ENCODE measurements around the gene FLYWCH2. TPM values are rescaled to one million over a fixed set of nuclear protein-coding genes. Genes with fewer than 3 reads are reported as not detected.

FLYWCH2 gene
- total and polyA plus RNA-seq, 2 of the 13 experiments (the other 11 are each of a cell fraction or from before 2014, with no cell fraction given) = 16.9 to 19.8 TPM

DNA sequence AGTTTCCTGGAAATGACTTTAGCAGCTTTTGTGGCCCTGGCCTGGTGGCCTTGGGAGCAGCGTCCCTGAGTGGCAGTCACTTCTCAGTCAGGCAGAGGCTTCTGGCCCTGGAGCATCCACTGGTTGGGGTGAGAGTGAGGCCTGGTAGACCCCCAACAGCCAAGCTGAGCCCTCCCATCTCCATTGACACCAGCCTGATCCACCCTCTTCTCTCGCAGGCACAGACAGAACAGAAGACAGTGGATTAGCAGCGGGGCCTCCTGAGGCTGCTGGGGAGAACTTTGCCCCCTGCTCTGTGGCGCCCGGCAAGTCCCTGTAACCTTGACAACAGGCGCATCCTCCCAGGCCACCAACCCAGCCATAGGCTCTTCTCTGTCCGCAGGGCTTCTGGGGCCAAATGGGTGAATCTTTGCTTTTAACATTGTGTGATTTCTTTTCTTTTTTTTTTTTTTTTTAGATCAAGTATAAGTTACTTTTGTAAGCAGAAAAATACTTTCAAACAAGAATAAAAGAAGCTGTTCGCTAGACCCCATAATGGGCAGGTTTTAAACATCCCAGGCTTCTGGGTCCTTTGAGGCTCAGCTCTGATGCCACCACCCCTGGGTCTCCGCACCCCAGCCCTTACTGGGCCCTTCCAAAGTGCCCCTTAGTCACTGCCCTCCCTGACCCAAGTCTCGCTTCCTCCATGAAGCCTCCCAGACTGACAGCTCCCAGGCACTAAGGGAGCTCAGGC lies 16.0 kb downstream of the FLYWCH2 start (continued):
- TF ChIP-seq MAZ (IDR thresholded peaks at IDR 0.05; ENCODE audit: borderline replicate concordance, low read depth, low read length) = no peak; the same call in 1 of the 2 replicates
- TF ChIP-seq MAZ (CRISPR knock-in tag; IDR thresholded peaks at IDR 0.05; ENCODE audit: low read depth) = 0 out of 2 replicates have a peak, but pooled peaks have one; percentile 17
- no peak for TF ChIP-seq SOX13 (IDR thresholded peaks at IDR 0.05)
- TF ChIP-seq SOX13 (CRISPR knock-in tag; conservative IDR thresholded peaks at IDR 0.05 in 1 of 2, IDR thresholded peaks at IDR 0.05 in 1 of 2) = 0 out of 4 replicates have a peak, but pooled peaks of 1 of the 2 experiments have one; percentile 14
- TF ChIP-seq ZIK1 (CRISPR knock-in tag; IDR thresholded peaks at IDR 0.05; ENCODE audit: borderline replicate concordance, low read depth) = no peak
- TF ChIP-seq, protein P1, sequence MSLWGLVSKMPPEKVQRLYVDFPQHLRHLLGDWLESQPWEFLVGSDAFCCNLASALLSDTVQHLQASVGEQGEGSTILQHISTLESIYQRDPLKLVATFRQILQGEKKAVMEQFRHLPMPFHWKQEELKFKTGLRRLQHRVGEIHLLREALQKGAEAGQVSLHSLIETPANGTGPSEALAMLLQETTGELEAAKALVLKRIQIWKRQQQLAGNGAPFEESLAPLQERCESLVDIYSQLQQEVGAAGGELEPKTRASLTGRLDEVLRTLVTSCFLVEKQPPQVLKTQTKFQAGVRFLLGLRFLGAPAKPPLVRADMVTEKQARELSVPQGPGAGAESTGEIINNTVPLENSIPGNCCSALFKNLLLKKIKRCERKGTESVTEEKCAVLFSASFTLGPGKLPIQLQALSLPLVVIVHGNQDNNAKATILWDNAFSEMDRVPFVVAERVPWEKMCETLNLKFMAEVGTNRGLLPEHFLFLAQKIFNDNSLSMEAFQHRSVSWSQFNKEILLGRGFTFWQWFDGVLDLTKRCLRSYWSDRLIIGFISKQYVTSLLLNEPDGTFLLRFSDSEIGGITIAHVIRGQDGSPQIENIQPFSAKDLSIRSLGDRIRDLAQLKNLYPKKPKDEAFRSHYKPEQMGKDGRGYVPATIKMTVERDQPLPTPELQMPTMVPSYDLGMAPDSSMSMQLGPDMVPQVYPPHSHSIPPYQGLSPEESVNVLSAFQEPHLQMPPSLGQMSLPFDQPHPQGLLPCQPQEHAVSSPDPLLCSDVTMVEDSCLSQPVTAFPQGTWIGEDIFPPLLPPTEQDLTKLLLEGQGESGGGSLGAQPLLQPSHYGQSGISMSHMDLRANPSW (CRISPR knock-in tag; IDR thresholded peaks at IDR 0.05; ENCODE audit: borderline replicate concordance) = no peak
- no peak for TF ChIP-seq ZNF383 (CRISPR knock-in tag; IDR thresholded peaks at IDR 0.05; ENCODE audit: borderline replicate concordance)
- TF ChIP-seq, protein P2, sequence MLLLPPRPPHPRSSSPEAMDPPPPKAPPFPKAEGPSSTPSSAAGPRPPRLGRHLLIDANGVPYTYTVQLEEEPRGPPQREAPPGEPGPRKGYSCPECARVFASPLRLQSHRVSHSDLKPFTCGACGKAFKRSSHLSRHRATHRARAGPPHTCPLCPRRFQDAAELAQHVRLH (CRISPR knock-in tag; IDR thresholded peaks at IDR 0.05; ENCODE audit: borderline replicate concordance, low read depth) = peak; percentile 35; the same call in 1 of the 2 replicates
- peak; percentile 37 for TF ChIP-seq RBM39 (IDR thresholded peaks at IDR 0.05; ENCODE audit: low read depth, low read length, poor library complexity, severe bottlenecking)
- no peak for TF ChIP-seq ZNF441 (CRISPR knock-in tag; IDR thresholded peaks at IDR 0.05; ENCODE audit: borderline replicate concordance)
- no peak for TF ChIP-seq ZNF567 (CRISPR knock-in tag; IDR thresholded peaks at IDR 0.05; ENCODE audit: borderline replicate concordance)
- TF ChIP-seq NBN (conservative IDR thresholded peaks at IDR 0.05) = no peak
- no peak for TF ChIP-seq HMG20B (CRISPR knock-in tag; conservative IDR thresholded peaks at IDR 0.05)
- TF ChIP-seq NONO (IDR thresholded peaks at IDR 0.05) = no peak
- 0 out of 2 replicates have a peak, but pooled peaks have one; percentile 29 for TF ChIP-seq NONO (CRISPR knock-in tag; conservative IDR thresholded peaks at IDR 0.05)
- no peak for TF ChIP-seq KDM3A (CRISPR knock-in tag; IDR thresholded peaks at IDR 0.05; ENCODE audit: low read depth)
- TF ChIP-seq, protein P3, sequence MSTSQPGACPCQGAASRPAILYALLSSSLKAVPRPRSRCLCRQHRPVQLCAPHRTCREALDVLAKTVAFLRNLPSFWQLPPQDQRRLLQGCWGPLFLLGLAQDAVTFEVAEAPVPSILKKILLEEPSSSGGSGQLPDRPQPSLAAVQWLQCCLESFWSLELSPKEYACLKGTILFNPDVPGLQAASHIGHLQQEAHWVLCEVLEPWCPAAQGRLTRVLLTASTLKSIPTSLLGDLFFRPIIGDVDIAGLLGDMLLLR (CRISPR knock-in tag; IDR thresholded peaks at IDR 0.05) = no peak
- TF ChIP-seq MAFK (conservative IDR thresholded peaks at IDR 0.05 in 1 of 2, IDR thresholded peaks at IDR 0.05 in 1 of 2; ENCODE audit: low read length in 2 of 2) = no peak
- 0 out of 2 replicates have a peak, but pooled peaks have one; percentile 37 for TF ChIP-seq DNMT1 (CRISPR knock-in tag; IDR thresholded peaks at IDR 0.05)
- no peak for TF ChIP-seq CAMTA2 (CRISPR knock-in tag; IDR thresholded peaks at IDR 0.05; ENCODE audit: borderline replicate concordance)
- 0 out of 2 replicates have a peak, but pooled peaks have one; percentile 73 for TF ChIP-seq U2AF2 (IDR thresholded peaks at IDR 0.05; ENCODE audit: low read depth, low read length)
- no peak for TF ChIP-seq ZBTB8A (CRISPR knock-in tag; IDR thresholded peaks at IDR 0.05; ENCODE audit: borderline replicate concordance, low read depth)
- TF ChIP-seq ZNF790 (CRISPR knock-in tag; IDR thresholded peaks at IDR 0.05; ENCODE audit: borderline replicate concordance) = no peak
- no peak for TF ChIP-seq ZNF24 (IDR thresholded peaks at IDR 0.05)
- TF ChIP-seq SRF (IDR thresholded peaks at IDR 0.05; ENCODE audit: low read depth, low read length) = no peak
- peak; percentile 59 for TF ChIP-seq ZFX (CRISPR knock-in tag; IDR thresholded peaks at IDR 0.05; ENCODE audit: low read depth)
- no peak for TF ChIP-seq GTF3A (CRISPR knock-in tag; conservative IDR thresholded peaks at IDR 0.05)
- TF ChIP-seq ZBTB42 (CRISPR knock-in tag; IDR thresholded peaks at IDR 0.05) = no peak

Measured in HepG2 (cell line).